Type B pancreatic cell (in vitro differentiated cells): ENCODE results near the gene TSPAN4. TPM values are rescaled to one million over a fixed set of nuclear protein-coding genes. Genes with fewer than 3 reads are reported as not detected.

Experiments used
- DNase-seq: peaks from one replicate; pipeline ENCODE4 v3.0.0; 2021; ENCODE audit warnings: mixed read lengths; ENCODE audit not compliant: unreplicated experiment; ENCODE audit errors: extremely low spot score
- H3K27ac Mint-ChIP-seq: 2 replicates; pipeline ENCODE4 v1.8.0; 2021; ENCODE audit warnings: mild to moderate bottlenecking, mixed read lengths
- H3K27me3 Mint-ChIP-seq: 2 replicates; pipeline ENCODE4 v1.8.0; 2021; ENCODE audit warnings: mixed read lengths
- H3K36me3 Mint-ChIP-seq: 2 replicates; pipeline ENCODE4 v1.8.0; 2021; ENCODE audit warnings: mixed read lengths
- H3K4me1 Mint-ChIP-seq: one replicate; pipeline ENCODE4 v1.8.0; 2021; ENCODE audit warnings: mixed read lengths; ENCODE audit not compliant: unreplicated experiment
- H3K4me3 Mint-ChIP-seq: 2 replicates; pipeline ENCODE4 v1.8.0; 2021; ENCODE audit warnings: mild to moderate bottlenecking, mixed read lengths
- H3K9me3 Mint-ChIP-seq: 2 replicates; pipeline ENCODE4 v1.8.0; 2021; ENCODE audit warnings: mixed read lengths
- total RNA-seq: library from RNA; stranded (reverse); gene quantifications from 2 replicates; pipeline ENCODE4 v1.2.1, GENCODE V29; 2021; ENCODE audit warnings: low replicate concordance
- TF ChIP-seq, protein P1 (sequence below): fragments of 200-600 bp; sonication (generic); conservative IDR thresholded peaks from 2 replicates; pipeline ENCODE4 v1.5.0; 2021; ENCODE audit warnings: antibody characterized with exemption, mild to moderate bottlenecking

TSPAN4 gene
- total RNA-seq, 1 donor from 2014 or later, result 43.2 TPM

DNA sequence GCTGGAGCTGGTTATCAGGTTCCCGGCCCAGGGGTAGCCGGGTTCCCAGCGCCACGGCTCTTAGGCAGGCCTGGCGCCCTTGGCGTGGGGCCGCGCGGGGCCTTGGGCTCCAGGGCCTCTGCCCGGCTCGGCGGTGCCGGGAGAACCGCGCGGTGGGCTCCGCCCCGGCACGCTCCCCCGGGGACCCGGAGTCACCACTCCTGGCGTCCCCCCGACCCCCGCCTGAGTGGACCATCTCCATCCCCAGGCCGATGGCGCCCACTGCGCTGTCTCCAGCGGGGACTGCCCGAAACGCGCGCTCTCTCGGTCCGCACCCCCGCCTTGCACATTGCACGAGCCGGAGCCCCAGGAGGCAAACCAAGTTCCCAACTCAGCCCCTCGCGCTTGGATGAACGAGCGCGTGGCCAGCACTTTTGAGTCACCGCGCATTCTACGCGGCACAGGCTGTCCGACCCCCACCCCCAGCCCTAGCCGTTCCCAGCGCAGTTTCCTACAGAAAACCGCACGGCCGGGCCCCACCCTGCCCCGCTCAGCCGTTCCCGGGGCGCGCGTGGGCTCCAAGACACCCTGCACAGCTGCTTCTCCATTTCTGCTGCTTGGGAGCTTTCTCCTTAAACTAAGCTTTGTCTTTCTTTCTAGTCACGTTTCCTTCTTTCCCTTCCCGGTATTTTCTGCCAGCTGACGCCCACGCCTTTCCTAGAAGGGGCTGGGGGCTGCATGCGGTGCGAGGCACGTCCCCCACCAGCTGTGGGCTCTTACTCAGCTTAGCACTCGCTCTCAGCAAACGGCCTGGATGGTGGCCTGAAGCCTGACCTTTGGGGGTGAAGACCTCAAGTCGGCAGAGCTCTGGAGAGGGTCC lies 68.6 kb downstream of the TSPAN4 start:
- no peaks in the 10 kb centered on the region for H3K9me3 Mint-ChIP-seq
- H3K36me3 Mint-ChIP-seq, result no peaks in the 10 kb centered on the region
- peaks cover 11% of the 10 kb centered on the region for H3K4me1 Mint-ChIP-seq
- H3K27ac Mint-ChIP-seq, result peak overlapping the region; percentile 89
- no peaks in the 10 kb centered on the region for H3K27me3 Mint-ChIP-seq
- no peak for DNase-seq
- H3K4me3 Mint-ChIP-seq, result peak overlapping the region; percentile 93
- TF ChIP-seq, protein P1, sequence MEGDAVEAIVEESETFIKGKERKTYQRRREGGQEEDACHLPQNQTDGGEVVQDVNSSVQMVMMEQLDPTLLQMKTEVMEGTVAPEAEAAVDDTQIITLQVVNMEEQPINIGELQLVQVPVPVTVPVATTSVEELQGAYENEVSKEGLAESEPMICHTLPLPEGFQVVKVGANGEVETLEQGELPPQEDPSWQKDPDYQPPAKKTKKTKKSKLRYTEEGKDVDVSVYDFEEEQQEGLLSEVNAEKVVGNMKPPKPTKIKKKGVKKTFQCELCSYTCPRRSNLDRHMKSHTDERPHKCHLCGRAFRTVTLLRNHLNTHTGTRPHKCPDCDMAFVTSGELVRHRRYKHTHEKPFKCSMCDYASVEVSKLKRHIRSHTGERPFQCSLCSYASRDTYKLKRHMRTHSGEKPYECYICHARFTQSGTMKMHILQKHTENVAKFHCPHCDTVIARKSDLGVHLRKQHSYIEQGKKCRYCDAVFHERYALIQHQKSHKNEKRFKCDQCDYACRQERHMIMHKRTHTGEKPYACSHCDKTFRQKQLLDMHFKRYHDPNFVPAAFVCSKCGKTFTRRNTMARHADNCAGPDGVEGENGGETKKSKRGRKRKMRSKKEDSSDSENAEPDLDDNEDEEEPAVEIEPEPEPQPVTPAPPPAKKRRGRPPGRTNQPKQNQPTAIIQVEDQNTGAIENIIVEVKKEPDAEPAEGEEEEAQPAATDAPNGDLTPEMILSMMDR, result peak; percentile 35

DNA sequence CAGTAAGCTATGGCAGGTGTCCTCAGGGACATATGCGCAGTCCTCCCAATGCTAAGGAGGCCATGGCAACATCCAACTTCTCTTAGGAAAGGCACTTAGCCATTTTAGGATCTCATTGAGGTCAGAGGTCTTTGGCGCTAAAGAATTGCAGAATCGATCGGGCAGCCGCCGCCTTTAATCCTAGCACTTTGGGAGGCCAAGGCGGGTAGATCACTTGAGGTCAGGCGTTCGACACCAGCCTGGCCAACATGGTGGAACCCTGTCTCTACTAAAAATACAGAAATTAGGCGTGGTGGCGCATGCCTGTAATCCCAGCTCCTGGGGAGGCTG lies 69.2 kb downstream of the TSPAN4 start:
- Mint-ChIP-seq H3K27me3 (no peaks in the 10 kb centered on the region), H3K36me3 (no peaks in the 10 kb centered on the region), H3K27ac (peak overlapping the region; percentile 89), H3K4me3 (peak overlapping the region; percentile 93), H3K4me1 (peaks cover 11% of the 10 kb centered on the region), H3K9me3 (no peaks in the 10 kb centered on the region)
- TF ChIP-seq, protein P1, result no peak
- no peak for DNase-seq

DNA sequence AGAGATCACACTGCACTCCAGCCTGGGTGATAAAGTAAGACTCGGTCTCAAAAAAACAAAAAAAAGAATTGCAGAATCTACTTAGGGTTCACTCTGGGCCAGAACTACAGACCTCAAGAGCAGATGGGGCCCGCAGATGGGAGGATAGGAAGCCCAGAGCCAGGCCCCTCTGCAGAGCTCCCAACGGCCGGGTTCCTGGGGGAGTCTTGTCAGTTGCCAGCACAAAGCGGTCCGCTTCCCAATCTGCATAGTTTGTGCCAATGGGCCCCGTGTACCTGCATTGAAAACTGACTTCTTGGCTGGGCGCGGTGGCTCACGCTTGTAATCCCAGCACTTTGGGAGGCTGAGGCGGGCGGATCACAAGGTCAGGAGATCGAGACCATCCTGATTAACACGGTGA lies 69.6 kb downstream of the TSPAN4 start:
- no peaks in the 10 kb centered on the region for H3K27me3 Mint-ChIP-seq
- H3K9me3 Mint-ChIP-seq, result no peaks in the 10 kb centered on the region
- H3K4me3 Mint-ChIP-seq, result peak overlapping the region; percentile 93
- TF ChIP-seq, protein P1, result no peak
- no peaks in the 10 kb centered on the region for H3K36me3 Mint-ChIP-seq
- DNase-seq, result no peak
- peaks cover 11% of the 10 kb centered on the region for H3K4me1 Mint-ChIP-seq
- H3K27ac Mint-ChIP-seq, result peak overlapping the region; percentile 89

DNA sequence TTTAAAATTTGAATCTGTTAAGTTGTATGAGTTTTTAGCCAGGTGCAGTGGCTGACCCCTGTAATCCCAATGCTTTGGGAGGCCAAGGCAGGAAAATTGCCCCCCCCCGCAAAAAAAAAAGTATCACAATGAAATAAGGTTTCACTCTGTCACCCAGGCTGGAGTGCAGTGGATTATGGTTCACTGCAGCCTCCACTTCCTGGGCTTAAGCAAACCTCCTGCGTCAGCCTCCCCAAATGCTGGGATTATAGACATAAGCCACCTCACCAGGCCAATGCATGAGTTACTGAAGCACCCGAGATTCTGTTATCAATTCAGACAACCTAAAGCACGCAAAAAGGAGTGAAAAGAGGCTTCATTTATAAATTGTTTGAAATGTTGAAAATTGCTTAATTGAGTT lies 70.4 kb downstream of the TSPAN4 start:
- H3K4me3 Mint-ChIP-seq, result peak overlapping the region; percentile 14
- peaks cover 15% of the 10 kb centered on the region for H3K4me1 Mint-ChIP-seq
- H3K27me3 Mint-ChIP-seq, result no peaks in the 10 kb centered on the region
- H3K36me3 Mint-ChIP-seq, result no peaks in the 10 kb centered on the region
- H3K27ac Mint-ChIP-seq, result no peak overlapping the region
- TF ChIP-seq, protein P1, result no peak
- no peaks in the 10 kb centered on the region for H3K9me3 Mint-ChIP-seq
- DNase-seq, result no peak

DNA sequence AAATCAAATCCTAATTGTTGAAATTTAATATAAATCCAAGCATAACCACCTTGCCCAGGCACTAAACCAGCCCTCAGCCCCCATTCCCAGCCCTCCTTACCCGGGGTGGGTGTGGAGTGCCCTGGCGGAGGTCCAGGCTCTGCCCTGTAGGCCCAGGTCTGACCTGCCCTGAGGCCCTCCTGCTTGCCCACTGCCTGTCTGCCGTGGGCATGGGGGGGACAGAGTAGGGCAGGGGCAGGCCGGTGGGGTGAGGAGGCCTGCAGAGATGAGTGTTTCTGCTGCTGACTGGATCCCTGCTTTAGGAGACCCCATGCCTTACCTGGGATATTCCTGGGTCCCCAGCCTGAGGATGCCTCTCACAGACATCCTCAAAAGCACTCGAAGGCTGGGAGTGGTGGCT lies 71.6 kb downstream of the TSPAN4 start:
- Mint-ChIP-seq H3K4me3 (no peak overlapping the region), H3K4me1 (peaks cover 15% of the 10 kb centered on the region), H3K9me3 (no peaks in the 10 kb centered on the region), H3K36me3 (no peaks in the 10 kb centered on the region), H3K27ac (no peak overlapping the region), H3K27me3 (no peaks in the 10 kb centered on the region)
- no peak for DNase-seq
- TF ChIP-seq, protein P1, result no peak
